ENCODE results near the gene PDIA3. TPM values are rescaled to one million over a fixed set of nuclear protein-coding genes. Genes with fewer than 3 reads are reported as not detected.

The PDIA3 gene
- total RNA-seq, 2 experiments from 2014 or later, result 304 to 330 TPM

- Mint-ChIP-seq H3K9me3 (no peaks in the 10 kb centered on the region), H3K4me1 (peaks cover 3% of the 10 kb centered on the region), H3K27ac (no peak overlapping the region), H3K36me3 (ENCODE audit: low read depth) (peaks cover 53% of the 10 kb centered on the region), H3K4me3 (no peak overlapping the region), H3K27me3 (no peaks in the 10 kb centered on the region)
- DNase-seq, result no peak
- CTCF ChIA-PET, result no interaction called here
- POLR2A ChIA-PET, result no interaction called here
Observed at GRCh38 chr15:43762824-43763223, 16.6 kb downstream of the PDIA3 start.

GRCh38 chr15:43763819-43764446 lies 17.7 kb downstream of the PDIA3 start:
- peaks cover 53% of the 10 kb centered on the region for H3K36me3 Mint-ChIP-seq (ENCODE audit: low read depth)
- peaks cover 3% of the 10 kb centered on the region for H3K4me1 Mint-ChIP-seq
- H3K27ac Mint-ChIP-seq, result no peak overlapping the region
- CTCF ChIA-PET, result interaction anchor here (1.5 kb wide), 1 partner anchor 11 kb away, joined by 5 read pairs; no protein-coding TSS in a partner anchor
- no peaks in the 10 kb centered on the region for H3K9me3 Mint-ChIP-seq
- H3K4me3 Mint-ChIP-seq, result no peak overlapping the region
- no peak for DNase-seq
- POLR2A ChIA-PET, result no interaction called here
- H3K27me3 Mint-ChIP-seq, result no peaks in the 10 kb centered on the region

- Mint-ChIP-seq H3K4me3 (no peak overlapping the region), H3K36me3 (ENCODE audit: low read depth) (peaks cover 62% of the 10 kb centered on the region), H3K4me1 (peaks cover 2% of the 10 kb centered on the region), H3K9me3 (no peaks in the 10 kb centered on the region), H3K27ac (no peak overlapping the region), H3K27me3 (no peaks in the 10 kb centered on the region)
- DNase-seq, result peak; percentile 71
- CTCF ChIA-PET, result interaction anchor here (1.0 to 1.2 kb wide), 3 partner anchors 27 to 35 kb away, joined by 3 to 4 read pairs (median 4); partner anchors contain the start of genes HYPK and SERINC4
- POLR2A ChIA-PET, result no interaction called here
Observed at GRCh38 chr15:43769584-43770228, 23.5 kb downstream of the PDIA3 start.

- Mint-ChIP-seq H3K4me1 (peaks cover 18% of the 10 kb centered on the region), H3K27me3 (no peaks in the 10 kb centered on the region), H3K27ac (no peak overlapping the region), H3K4me3 (no peak overlapping the region), H3K9me3 (no peaks in the 10 kb centered on the region), H3K36me3 (ENCODE audit: low read depth) (peaks cover 47% of the 10 kb centered on the region)
- no peak for DNase-seq
- ChIA-PET CTCF (interaction anchor here (0.6 to 1.5 kb wide), 4 partner anchors 11 to 39 kb away, joined by 3 to 5 read pairs (median 4); no protein-coding TSS in a partner anchor), POLR2A (no interaction called here)
Observed at GRCh38 chr15:43771816-43772215, 25.6 kb downstream of the PDIA3 start.

- DNase-seq, result no peak
- H3K36me3 Mint-ChIP-seq (ENCODE audit: low read depth), result peaks cover 47% of the 10 kb centered on the region
- ChIA-PET POLR2A (no interaction called here), CTCF (no interaction called here)
- H3K4me3 Mint-ChIP-seq, result no peak overlapping the region
- H3K27me3 Mint-ChIP-seq, result no peaks in the 10 kb centered on the region
- peaks cover 25% of the 10 kb centered on the region for H3K4me1 Mint-ChIP-seq
- H3K9me3 Mint-ChIP-seq, result no peaks in the 10 kb centered on the region
- H3K27ac Mint-ChIP-seq, result no peak overlapping the region
Observed at GRCh38 chr15:43772624-43773023, 26.4 kb downstream of the PDIA3 start.

GRCh38 chr15:43774062-43774461 lies 27.8 kb downstream of the PDIA3 start:
- Mint-ChIP-seq H3K27ac (no peak overlapping the region), H3K36me3 (ENCODE audit: low read depth) (peaks cover 45% of the 10 kb centered on the region), H3K4me3 (no peak overlapping the region), H3K27me3 (peaks cover 2% of the 10 kb centered on the region), H3K9me3 (no peaks in the 10 kb centered on the region), H3K4me1 (peaks cover 32% of the 10 kb centered on the region)
- ChIA-PET CTCF (no interaction called here), POLR2A (interaction anchor here (0.8 kb wide), 1 partner anchor 24 kb away, joined by 7 read pairs; no protein-coding TSS in a partner anchor)
- DNase-seq, result no peak

- CTCF ChIA-PET, result interaction anchor here (2.5 kb wide), 1 partner anchor 13 kb away, joined by 8 read pairs; no protein-coding TSS in a partner anchor
- Mint-ChIP-seq H3K27me3 (peaks cover 3% of the 10 kb centered on the region), H3K27ac (peak overlapping the region; percentile 62)
Observed at GRCh38 chr15:43775411-43775965, 29.2 kb downstream of the PDIA3 start.

GRCh38 chr15:43776101-43776717 lies 30.0 kb downstream of the PDIA3 start:
- Mint-ChIP-seq H3K36me3 (ENCODE audit: low read depth) (peaks cover 26% of the 10 kb centered on the region), H3K9me3 (no peaks in the 10 kb centered on the region), H3K27me3 (peaks cover 3% of the 10 kb centered on the region), H3K27ac (peak overlapping the region; percentile 62), H3K4me1 (peaks cover 36% of the 10 kb centered on the region), H3K4me3 (peak overlapping the region; percentile 92)
- POLR2A ChIA-PET, result interaction anchor here (0.9 to 1.2 kb wide), 2 partner anchors 25 to 48 kb away, joined by 3 to 4 read pairs; partner anchors contain the start of genes HYPK and MFAP1
- DNase-seq, result no peak
- CTCF ChIA-PET, result interaction anchor here (0.6 to 2.5 kb wide), 6 partner anchors 10 to 30 kb away, joined by 3 to 8 read pairs (median 4); partner anchors contain the start of gene PDIA3

More at GRCh38 chr15:43775411-43775965, 29.2 kb downstream of the PDIA3 start:
- H3K4me1 Mint-ChIP-seq, result peaks cover 36% of the 10 kb centered on the region
- H3K4me3 Mint-ChIP-seq, result peak overlapping the region; percentile 92
- peaks cover 32% of the 10 kb centered on the region for H3K36me3 Mint-ChIP-seq (ENCODE audit: low read depth)
- no peaks in the 10 kb centered on the region for H3K9me3 Mint-ChIP-seq
- POLR2A ChIA-PET, result no interaction called here
- DNase-seq, result no peak

- Mint-ChIP-seq H3K4me1 (peaks cover 36% of the 10 kb centered on the region), H3K27ac (peak within 1 kb of the TSS; percentile 95), H3K9me3 (no peaks in the 10 kb centered on the region), H3K4me3 (peak within 1 kb of the TSS; percentile 92), H3K36me3 (ENCODE audit: low read depth) (peaks cover 20% of the 10 kb centered on the region), H3K27me3 (peaks cover 3% of the 10 kb centered on the region)
- POLR2A ChIA-PET, result interaction anchor here (0.9 to 1.2 kb wide), 2 partner anchors 24 to 48 kb away, joined by 3 to 4 read pairs; partner anchors contain the start of genes HYPK and MFAP1
- CTCF ChIA-PET, result interaction anchor here (1.0 to 2.5 kb wide), 6 partner anchors 9 to 31 kb away, joined by 3 to 8 read pairs (median 4); partner anchors contain the start of gene PDIA3
- peak; percentile 81 for DNase-seq
Observed at GRCh38 chr15:43776718-43777266, 30.6 kb downstream of the PDIA3 start, which contains the start of gene ELL3. Gene ELL3, minus strand, starts transcription at chr15:43776966. Its CDS starts 65 bp downstream, at chr15:43776901.

- POLR2A ChIA-PET, result interaction anchor here (0.9 to 1.2 kb wide), 2 partner anchors 23 to 47 kb away, joined by 3 to 4 read pairs; partner anchors contain the start of genes HYPK and MFAP1
- CTCF ChIA-PET, result interaction anchor here (0.9 to 2.5 kb wide), 7 partner anchors 8 to 31 kb away, joined by 3 to 8 read pairs (median 3); partner anchors contain the start of gene PDIA3
- H3K4me3 Mint-ChIP-seq, result peak overlapping the region; percentile 92
Observed at GRCh38 chr15:43777267-43777914, 31.2 kb downstream of the PDIA3 start.

GRCh38 chr15:43779016-43779415 lies 32.8 kb downstream of the PDIA3 start:
- peak overlapping the region; percentile 8 for H3K4me3 Mint-ChIP-seq
- CTCF ChIA-PET, result no interaction called here

More at GRCh38 chr15:43777267-43777914, 31.2 kb downstream of the PDIA3 start:
- peaks cover 14% of the 10 kb centered on the region for H3K36me3 Mint-ChIP-seq (ENCODE audit: low read depth)
- peak; percentile 87 for DNase-seq
- H3K27ac Mint-ChIP-seq, result peak overlapping the region; percentile 95
- no peaks in the 10 kb centered on the region for H3K9me3 Mint-ChIP-seq
- peaks cover 3% of the 10 kb centered on the region for H3K27me3 Mint-ChIP-seq
- H3K4me1 Mint-ChIP-seq, result peaks cover 36% of the 10 kb centered on the region

More at GRCh38 chr15:43779016-43779415, 32.8 kb downstream of the PDIA3 start:
- peak overlapping the region; percentile 42 for H3K27ac Mint-ChIP-seq
- H3K27me3 Mint-ChIP-seq, result peaks cover 3% of the 10 kb centered on the region
- POLR2A ChIA-PET, result no interaction called here
- no peak for DNase-seq
- peaks cover 36% of the 10 kb centered on the region for H3K4me1 Mint-ChIP-seq
- H3K36me3 Mint-ChIP-seq (ENCODE audit: low read depth), result peaks cover 5% of the 10 kb centered on the region
- no peaks in the 10 kb centered on the region for H3K9me3 Mint-ChIP-seq
